ENCODE measurements around the gene NIFK.
"Not testable (repeated sequence)": the region's sequence is repeated elsewhere in the genome, so short reads cannot be mapped to it uniquely, and the experiment has no call there.

Gene NIFK

GRCh38 chr2:121695171-121695451, 41.6 kb downstream of the NIFK start:
- no CpG with 5 or more reads among the region's 2 CpGs for whole genome bisulfite sequencing (ENCODE audit: insufficient coverage, insufficient read length)
- no peaks in the 10 kb centered on the region for H3K27me3 ChIP-seq (ENCODE audit: control insufficient read depth, insufficient read depth, low read length)
- H3K4me1 ChIP-seq (ENCODE audit: control insufficient read depth, insufficient read depth, low read length): peaks cover 3% of the 10 kb centered on the region; the same call in 1 of the 2 replicates
- no peak for DNase-seq (ENCODE audit: low read depth, low spot score)
- H3K36me3 ChIP-seq (ENCODE audit: control insufficient read depth, insufficient read depth, low read length): no peaks in the 10 kb centered on the region
- no peak overlapping the region for H3K4me3 ChIP-seq (ENCODE audit: low read length)
- H3K9me3 ChIP-seq (ENCODE audit: control insufficient read depth, insufficient read depth, low read length): no peaks in the 10 kb centered on the region
- H3K27ac ChIP-seq (ENCODE audit: low read length): no peak overlapping the region

- no CpG with 5 or more reads among the region's 6 CpGs for WGBS (ENCODE audit: insufficient coverage, insufficient read length)
- no peak overlapping the region for H3K27ac ChIP-seq (ENCODE audit: low read length)
- peaks cover 3% of the 10 kb centered on the region; the same call in 1 of the 2 replicates for H3K4me1 ChIP-seq (ENCODE audit: control insufficient read depth, insufficient read depth, low read length)
- H3K36me3 ChIP-seq (ENCODE audit: control insufficient read depth, insufficient read depth, low read length): no peaks in the 10 kb centered on the region
- H3K4me3 ChIP-seq (ENCODE audit: low read length): no peak overlapping the region
- DNase-seq (ENCODE audit: low read depth, low spot score): no peak
- H3K27me3 ChIP-seq (ENCODE audit: control insufficient read depth, insufficient read depth, low read length): no peaks in the 10 kb centered on the region
- H3K9me3 ChIP-seq (ENCODE audit: control insufficient read depth, insufficient read depth, low read length): no peaks in the 10 kb centered on the region
Measured at GRCh38 chr2:121694398-121695170, 42.1 kb downstream of the NIFK start.

GRCh38 chr2:121690572-121690971, 46.1 kb downstream of the NIFK start:
- not testable (repeated sequence) for H3K4me3 ChIP-seq (ENCODE audit: low read length); H3K36me3 ChIP-seq (ENCODE audit: control insufficient read depth, insufficient read depth, low read length); H3K9me3 ChIP-seq (ENCODE audit: control insufficient read depth, insufficient read depth, low read length); H3K4me1 ChIP-seq (ENCODE audit: control insufficient read depth, insufficient read depth, low read length); H3K27ac ChIP-seq (ENCODE audit: low read length); H3K27me3 ChIP-seq (ENCODE audit: control insufficient read depth, insufficient read depth, low read length); DNase-seq (ENCODE audit: low read depth, low spot score)
- no CpG with 5 or more reads among the region's 3 CpGs for WGBS (ENCODE audit: insufficient coverage, insufficient read length)

- H3K27ac ChIP-seq (ENCODE audit: low read length): no peak overlapping the region
- H3K36me3 ChIP-seq (ENCODE audit: control insufficient read depth, insufficient read depth, low read length): no peaks in the 10 kb centered on the region
- no peaks in the 10 kb centered on the region for H3K9me3 ChIP-seq (ENCODE audit: control insufficient read depth, insufficient read depth, low read length)
- no CpG with 5 or more reads among the region's 6 CpGs for WGBS (ENCODE audit: insufficient coverage, insufficient read length)
- H3K4me3 ChIP-seq (ENCODE audit: low read length): no peak overlapping the region
- peaks cover 3% of the 10 kb centered on the region; the same call in 1 of the 2 replicates for H3K4me1 ChIP-seq (ENCODE audit: control insufficient read depth, insufficient read depth, low read length)
- no peaks in the 10 kb centered on the region for H3K27me3 ChIP-seq (ENCODE audit: control insufficient read depth, insufficient read depth, low read length)
- no peak for DNase-seq (ENCODE audit: low read depth, low spot score)
Measured at GRCh38 chr2:121690095-121690494, 46.6 kb downstream of the NIFK start.

- H3K27ac ChIP-seq (ENCODE audit: low read length): no peak overlapping the region
- no peaks in the 10 kb centered on the region for H3K9me3 ChIP-seq (ENCODE audit: control insufficient read depth, insufficient read depth, low read length)
- no CpG with 5 or more reads among the region's 4 CpGs for WGBS (ENCODE audit: insufficient coverage, insufficient read length)
- H3K36me3 ChIP-seq (ENCODE audit: control insufficient read depth, insufficient read depth, low read length): no peaks in the 10 kb centered on the region
- no peak overlapping the region for H3K4me3 ChIP-seq (ENCODE audit: low read length)
- no peaks in the 10 kb centered on the region for H3K4me1 ChIP-seq (ENCODE audit: control insufficient read depth, insufficient read depth, low read length)
- H3K27me3 ChIP-seq (ENCODE audit: control insufficient read depth, insufficient read depth, low read length): no peaks in the 10 kb centered on the region
- DNase-seq (ENCODE audit: low read depth, low spot score): no peak
Measured at GRCh38 chr2:121689356-121689755, 47.3 kb downstream of the NIFK start.

GRCh38 chr2:121688820-121689219, 47.9 kb downstream of the NIFK start:
- no peak for DNase-seq (ENCODE audit: low read depth, low spot score)
- H3K4me3 ChIP-seq (ENCODE audit: low read length): no peak overlapping the region
- no CpG with 5 or more reads among the region's 2 CpGs for WGBS (ENCODE audit: insufficient coverage, insufficient read length)
- no peak overlapping the region for H3K27ac ChIP-seq (ENCODE audit: low read length)
- no peaks in the 10 kb centered on the region for H3K36me3 ChIP-seq (ENCODE audit: control insufficient read depth, insufficient read depth, low read length)
- no peaks in the 10 kb centered on the region for H3K27me3 ChIP-seq (ENCODE audit: control insufficient read depth, insufficient read depth, low read length)
- H3K9me3 ChIP-seq (ENCODE audit: control insufficient read depth, insufficient read depth, low read length): no peaks in the 10 kb centered on the region; the same call in 1 of the 2 replicates
- no peaks in the 10 kb centered on the region for H3K4me1 ChIP-seq (ENCODE audit: control insufficient read depth, insufficient read depth, low read length)

- H3K9me3 ChIP-seq (ENCODE audit: control insufficient read depth, insufficient read depth, low read length): peaks cover 9% of the 10 kb centered on the region
- no peak overlapping the region for H3K27ac ChIP-seq (ENCODE audit: low read length)
- H3K4me1 ChIP-seq (ENCODE audit: control insufficient read depth, insufficient read depth, low read length): no peaks in the 10 kb centered on the region
- DNase-seq (ENCODE audit: low read depth, low spot score): no peak
- H3K36me3 ChIP-seq (ENCODE audit: control insufficient read depth, insufficient read depth, low read length): no peaks in the 10 kb centered on the region
- no CpG with 5 or more reads among the region's 2 CpGs for WGBS (ENCODE audit: insufficient coverage, insufficient read length)
- H3K27me3 ChIP-seq (ENCODE audit: control insufficient read depth, insufficient read depth, low read length): no peaks in the 10 kb centered on the region
- no peak overlapping the region for H3K4me3 ChIP-seq (ENCODE audit: low read length)
Measured at GRCh38 chr2:121686902-121687301, 49.8 kb downstream of the NIFK start.

GRCh38 chr2:121686218-121686617, 50.5 kb downstream of the NIFK start:
- Histone ChIP-seq H3K27me3 (ENCODE audit: control insufficient read depth, insufficient read depth, low read length) (no peaks in the 10 kb centered on the region; the same call in 1 of the 2 replicates), H3K4me3 (ENCODE audit: low read length) (no peak overlapping the region), H3K4me1 (ENCODE audit: control insufficient read depth, insufficient read depth, low read length) (no peaks in the 10 kb centered on the region), H3K27ac (ENCODE audit: low read length) (no peak overlapping the region), H3K36me3 (ENCODE audit: control insufficient read depth, insufficient read depth, low read length) (no peaks in the 10 kb centered on the region), H3K9me3 (ENCODE audit: control insufficient read depth, insufficient read depth, low read length) (peaks cover 9% of the 10 kb centered on the region)
- DNase-seq (ENCODE audit: low read depth, low spot score): no peak
- WGBS (ENCODE audit: insufficient coverage, insufficient read length): no CpG with 5 or more reads among the region's 19 CpGs

GRCh38 chr2:121682396-121683298, 54.0 kb downstream of the NIFK start:
- Histone ChIP-seq H3K36me3 (ENCODE audit: control insufficient read depth, insufficient read depth, low read length) (no peaks in the 10 kb centered on the region), H3K4me1 (ENCODE audit: control insufficient read depth, insufficient read depth, low read length) (no peaks in the 10 kb centered on the region), H3K4me3 (ENCODE audit: low read length) (no peak overlapping the region), H3K27ac (ENCODE audit: low read length) (no peak overlapping the region), H3K27me3 (ENCODE audit: control insufficient read depth, insufficient read depth, low read length) (no peaks in the 10 kb centered on the region; the same call in 1 of the 2 replicates), H3K9me3 (ENCODE audit: control insufficient read depth, insufficient read depth, low read length) (peaks cover 9% of the 10 kb centered on the region)
- no peak for DNase-seq (ENCODE audit: low read depth, low spot score)
- no CpG with 5 or more reads among the region's 17 CpGs for WGBS (ENCODE audit: insufficient coverage, insufficient read length)

GRCh38 chr2:121677855-121678254, 58.8 kb downstream of the NIFK start:
- DNase-seq (ENCODE audit: low read depth, low spot score): no peak
- Histone ChIP-seq H3K27me3 (ENCODE audit: control insufficient read depth, insufficient read depth, low read length) (no peaks in the 10 kb centered on the region; the same call in 1 of the 2 replicates), H3K4me3 (ENCODE audit: low read length) (no peak overlapping the region), H3K9me3 (ENCODE audit: control insufficient read depth, insufficient read depth, low read length) (peaks cover 5% of the 10 kb centered on the region), H3K36me3 (ENCODE audit: control insufficient read depth, insufficient read depth, low read length) (no peaks in the 10 kb centered on the region), H3K27ac (ENCODE audit: low read length) (no peak overlapping the region), H3K4me1 (ENCODE audit: control insufficient read depth, insufficient read depth, low read length) (no peaks in the 10 kb centered on the region)
